Hindlimb muscle (tissue), 1 donor: ENCODE data around the gene PALM2AKAP2. TPM values are rescaled to one million over a fixed set of nuclear protein-coding genes. Genes with fewer than 3 reads are reported as not detected.

Experiments
- DNase-seq: peaks from one replicate; pipeline ENCODE4 v3.0.0-alpha.2; 2013
- polyA plus RNA-seq: library from polyadenylated mRNA; unstranded; fragments of 120-200 nt; gene quantifications from one replicate; pipeline ENCODE4 v1.2.1, GENCODE V29; 2013; ENCODE audit not compliant: insufficient read length

The PALM2AKAP2 gene
- polyA plus RNA-seq, 1 donor: 30.4 TPM

DNA sequence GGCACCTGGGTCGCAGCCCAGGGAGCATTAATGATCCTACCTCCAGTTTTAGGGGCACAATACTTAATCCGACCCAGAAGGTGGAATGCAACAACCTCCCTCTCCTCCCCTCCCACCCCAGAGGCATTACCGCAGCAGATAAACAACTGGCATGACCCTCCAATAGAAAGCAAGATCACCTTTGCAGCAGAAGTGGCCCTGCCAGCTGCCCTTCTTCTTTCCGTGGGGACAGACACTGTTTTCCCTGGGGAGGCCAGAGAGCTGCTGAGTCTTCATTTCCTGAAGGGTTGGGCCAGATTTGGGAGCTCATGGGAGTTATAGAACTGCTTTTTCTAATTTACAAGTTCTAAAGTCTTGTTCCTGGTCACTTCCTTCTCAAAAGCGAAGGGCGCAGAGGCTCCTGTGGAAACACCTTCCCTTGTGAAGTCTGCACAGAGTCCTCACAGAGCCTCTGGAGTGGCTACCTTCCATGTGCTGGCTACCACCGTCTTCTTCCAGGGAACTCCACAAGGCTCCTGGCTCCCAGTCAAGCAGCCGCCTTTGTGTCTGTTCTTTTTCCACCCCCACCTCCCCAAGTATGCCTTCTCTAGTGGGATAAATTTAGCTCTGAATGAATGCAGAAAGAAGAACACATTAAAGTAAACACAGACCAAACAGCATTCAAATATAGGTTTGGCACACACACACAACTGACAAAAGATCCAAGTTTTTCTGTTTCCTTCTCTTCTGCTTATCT, 8.0 kb upstream of the PALM2AKAP2 start:
- peak; percentile 49 for DNase-seq

GRCh38 chr9:109775516-109775915, 4.5 kb upstream of the PALM2AKAP2 start:
- no peak for DNase-seq

GRCh38 chr9:109776391-109776790, 3.6 kb upstream of the PALM2AKAP2 start:
- no peak for DNase-seq

- peak; percentile 31 for DNase-seq
Measured at GRCh38 chr9:109780453-109781033, 545 bp downstream of the PALM2AKAP2 start.

DNA sequence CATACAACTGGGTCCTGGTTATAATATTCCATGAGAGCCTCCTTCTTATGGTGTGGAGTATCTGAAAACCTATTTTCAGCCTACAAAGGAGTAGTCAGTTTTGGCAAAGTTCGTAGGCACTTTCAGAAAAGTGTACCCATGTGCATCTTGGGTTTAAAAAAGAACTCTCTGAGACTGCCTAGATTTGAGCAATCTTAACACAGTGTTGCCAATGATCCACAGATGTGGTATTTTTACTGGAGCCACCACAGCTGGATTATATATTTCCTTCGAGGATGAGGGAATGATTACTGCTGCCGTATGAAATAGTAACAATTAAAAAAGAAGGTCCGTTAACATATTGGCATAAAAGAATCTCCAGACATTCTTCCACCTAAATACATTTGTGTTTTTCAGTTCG, 1.1 kb downstream of the PALM2AKAP2 start:
- peak; percentile 26 for DNase-seq

- peak; percentile 26 for DNase-seq
Measured at GRCh38 chr9:109781541-109782197, 1.7 kb downstream of the PALM2AKAP2 start.

GRCh38 chr9:109787735-109788134, 7.7 kb downstream of the PALM2AKAP2 start:
- no peak for DNase-seq

GRCh38 chr9:109789556-109789955, 9.6 kb downstream of the PALM2AKAP2 start:
- DNase-seq: no peak

- DNase-seq: no peak
Measured at GRCh38 chr9:109789971-109790370, 10.0 kb downstream of the PALM2AKAP2 start.

- DNase-seq: no peak
Measured at GRCh38 chr9:109791003-109791677, 11.1 kb downstream of the PALM2AKAP2 start.

DNA sequence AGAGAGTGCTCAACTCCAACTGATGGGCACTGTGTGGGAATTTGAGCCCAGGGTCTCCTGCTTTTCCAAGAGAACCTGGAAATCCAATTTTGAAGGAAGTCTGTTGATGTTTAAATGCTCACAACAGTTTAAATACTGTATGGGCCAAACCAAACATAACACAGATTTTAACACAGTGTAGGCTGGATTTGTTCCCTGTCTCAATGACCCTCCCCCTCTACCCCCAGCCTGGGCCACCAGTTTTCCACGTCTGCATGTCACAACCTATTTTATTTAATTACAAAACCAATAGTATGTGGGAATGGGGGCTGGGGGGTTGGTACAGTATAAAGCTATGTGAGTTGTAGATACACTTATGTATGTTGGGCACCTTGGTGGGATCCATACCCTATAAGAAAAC, 11.7 kb downstream of the PALM2AKAP2 start:
- DNase-seq: no peak

DNA sequence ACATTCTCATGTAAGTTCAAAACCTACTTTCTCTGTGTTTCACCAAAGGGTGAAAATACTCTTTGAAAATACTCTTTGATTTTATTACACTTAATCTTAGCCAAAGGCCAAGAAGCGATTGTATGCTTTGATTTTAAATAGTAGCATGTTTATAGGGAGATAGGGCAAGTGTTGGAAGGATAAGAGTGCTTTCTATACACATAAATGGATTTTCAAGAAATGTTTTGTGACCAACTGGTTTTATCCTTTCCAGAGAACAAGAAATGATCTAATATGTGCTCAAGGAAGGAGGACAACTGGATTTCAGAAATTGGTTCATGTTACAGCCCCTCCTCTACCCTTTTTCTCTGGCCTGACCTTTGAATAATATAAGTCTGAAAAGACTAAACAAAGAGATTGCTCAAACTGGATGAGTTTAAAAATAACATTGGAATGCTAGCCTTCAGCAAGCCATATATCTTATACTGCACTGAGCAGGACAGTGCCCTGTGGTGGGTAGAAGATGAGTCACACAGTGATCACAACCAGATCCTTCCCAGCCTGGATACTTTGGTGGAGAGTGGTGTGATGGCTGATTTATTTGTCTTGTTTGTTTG, 13.1 kb downstream of the PALM2AKAP2 start:
- no peak for DNase-seq

DNA sequence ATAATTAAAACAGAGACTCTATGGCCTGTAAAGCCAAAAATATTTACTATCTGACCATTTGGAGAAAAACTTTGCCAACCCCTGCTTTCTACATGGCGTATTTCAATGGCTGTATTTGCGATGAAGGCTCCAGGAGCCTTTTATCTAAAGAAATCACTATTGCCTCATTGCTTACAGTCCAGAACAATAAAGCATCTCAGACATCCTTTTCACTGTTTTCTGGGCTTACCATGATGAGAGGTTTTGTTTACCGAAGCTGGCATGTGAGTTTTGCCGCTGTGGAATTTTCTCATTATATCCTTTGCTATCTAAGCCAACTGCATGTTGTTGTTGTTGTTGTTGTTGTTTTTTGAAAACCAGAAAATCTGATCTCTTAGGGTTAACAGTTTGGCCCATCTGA, 13.9 kb downstream of the PALM2AKAP2 start:
- no peak for DNase-seq

DNA sequence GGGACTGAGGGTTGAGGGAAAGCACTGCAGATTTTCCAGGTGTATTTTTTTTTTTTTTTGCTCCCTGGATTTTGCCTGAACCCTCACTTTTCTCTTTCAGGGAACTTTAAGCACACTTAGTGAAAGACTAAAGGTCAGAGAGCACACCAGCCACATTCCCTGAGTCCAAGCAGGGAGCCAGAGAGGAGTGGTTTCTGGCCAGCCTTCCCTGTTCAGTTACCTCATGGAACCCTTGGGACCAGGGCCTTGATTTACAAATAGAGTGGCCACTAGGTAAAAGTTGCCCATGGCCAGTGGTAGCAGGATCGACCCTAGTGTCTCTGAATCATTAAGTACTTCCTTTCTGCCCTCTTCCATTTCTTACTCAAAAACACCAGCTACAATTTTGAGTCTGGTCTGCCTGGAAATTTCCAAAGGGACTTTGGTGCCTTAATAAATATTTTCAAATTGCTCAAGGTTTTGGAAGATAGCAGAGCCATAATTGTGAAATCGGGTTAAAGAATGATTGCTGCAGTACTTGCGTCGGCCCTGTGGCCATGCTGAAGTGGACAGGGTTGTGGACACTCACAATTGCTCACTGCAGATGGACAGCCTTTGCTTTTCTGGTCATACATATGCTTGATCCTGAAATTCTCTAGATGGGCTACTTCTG, 14.5 kb downstream of the PALM2AKAP2 start:
- DNase-seq: no peak

GRCh38 chr9:109795613-109796012, 15.6 kb downstream of the PALM2AKAP2 start:
- no peak for DNase-seq

GRCh38 chr9:109796078-109796477, 16.1 kb downstream of the PALM2AKAP2 start:
- DNase-seq: no peak

DNA sequence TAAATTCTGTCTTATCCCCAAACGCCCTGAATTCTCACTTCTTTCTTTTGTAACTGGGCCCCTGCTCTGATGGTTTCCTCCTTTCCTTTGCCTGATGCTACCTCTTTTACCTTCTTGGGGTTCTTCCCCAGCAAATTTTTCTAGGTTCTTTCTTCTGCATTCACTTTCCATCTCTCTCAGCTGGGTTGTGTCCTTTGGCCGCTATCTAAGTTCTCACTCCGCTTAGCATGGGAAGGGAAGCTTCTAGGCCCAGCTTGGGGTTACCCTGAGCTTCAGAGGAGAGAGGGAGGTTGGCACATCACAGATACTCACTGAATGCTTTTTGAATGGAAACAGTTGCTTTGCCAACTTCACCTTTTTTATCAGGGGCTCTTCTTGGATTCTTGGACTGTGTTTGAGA, 17.0 kb downstream of the PALM2AKAP2 start:
- no peak for DNase-seq

DNA sequence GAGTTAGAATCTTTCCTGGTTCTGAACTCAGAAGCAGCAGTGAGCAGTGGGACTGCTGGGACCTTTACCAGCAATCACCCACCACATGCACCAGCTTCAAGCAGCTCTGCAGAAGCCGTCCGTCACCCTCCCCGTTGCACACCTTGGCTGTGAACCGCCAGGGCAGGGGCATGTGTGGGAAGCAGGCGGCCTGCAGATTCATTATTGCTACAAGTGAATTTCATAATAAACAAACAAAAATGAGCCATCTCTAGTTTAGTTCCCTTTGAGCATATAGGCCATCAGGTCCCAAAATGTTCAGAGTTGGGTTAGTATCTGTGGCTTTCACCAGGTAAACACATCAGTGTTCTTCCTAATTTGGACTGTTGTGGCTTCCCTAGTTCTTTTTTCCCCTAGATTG, 17.5 kb downstream of the PALM2AKAP2 start:
- no peak for DNase-seq

- DNase-seq: no peak
Measured at GRCh38 chr9:109799141-109799540, 19.1 kb downstream of the PALM2AKAP2 start.

- DNase-seq: no peak
Measured at GRCh38 chr9:109799792-109800191, 19.8 kb downstream of the PALM2AKAP2 start.

- no peak for DNase-seq
Measured at GRCh38 chr9:109801484-109801883, 21.5 kb downstream of the PALM2AKAP2 start.

- DNase-seq: no peak
Measured at GRCh38 chr9:109802491-109802890, 22.5 kb downstream of the PALM2AKAP2 start.
